HG02763 (cell line): ENCODE measurements around the gene SSBP4.

ENCODE experiments used
- ATAC-seq: cut with Tn5 transposase; IDR thresholded peaks from one replicate; pipeline ENCODE4 v1.9.1; 2021; ENCODE audit warnings: mild to moderate bottlenecking, moderate library complexity; ENCODE audit not compliant: unreplicated experiment

The SSBP4 gene

GRCh38 chr19:18441804-18442788 is 22.9 kb downstream of the SSBP4 start:
- ATAC-seq: no peak

GRCh38 chr19:18442941-18443340 is 23.7 kb downstream of the SSBP4 start:
- no peak for ATAC-seq

- ATAC-seq: no peak
Observed at GRCh38 chr19:18443406-18443805, 24.2 kb downstream of the SSBP4 start.

GRCh38 chr19:18443831-18444230 is 24.6 kb downstream of the SSBP4 start:
- no peak for ATAC-seq

GRCh38 chr19:18444513-18444912 is 25.3 kb downstream of the SSBP4 start:
- no peak for ATAC-seq

GRCh38 chr19:18445262-18445948 is 26.2 kb downstream of the SSBP4 start:
- no peak for ATAC-seq

- ATAC-seq: no peak
Observed at GRCh38 chr19:18446145-18446810, 27.1 kb downstream of the SSBP4 start.

- no peak for ATAC-seq
Observed at GRCh38 chr19:18446811-18447359, 27.7 kb downstream of the SSBP4 start.

- ATAC-seq: no peak
Observed at GRCh38 chr19:18449552-18449951, 30.4 kb downstream of the SSBP4 start.

GRCh38 chr19:18450021-18450930 is 31.1 kb downstream of the SSBP4 start:
- ATAC-seq: no peak

- no peak for ATAC-seq
Observed at GRCh38 chr19:18450931-18451836, 32.0 kb downstream of the SSBP4 start.

- ATAC-seq: no peak
Observed at GRCh38 chr19:18452386-18452785, 33.2 kb downstream of the SSBP4 start.

- ATAC-seq: no peak
Observed at GRCh38 chr19:18453269-18454024, 34.2 kb downstream of the SSBP4 start.

- ATAC-seq: no peak
Observed at GRCh38 chr19:18456279-18456678, 37.1 kb downstream of the SSBP4 start.

GRCh38 chr19:18456974-18457373 is 37.8 kb downstream of the SSBP4 start:
- ATAC-seq: no peak

- ATAC-seq: no peak
Observed at GRCh38 chr19:18457483-18458331, 38.5 kb downstream of the SSBP4 start.

GRCh38 chr19:18460900-18461299 is 41.7 kb downstream of the SSBP4 start:
- no peak for ATAC-seq
